ENCODE data around the gene NUMBL.
A peak's percentile ranks its signal among the peaks of the same experiment; 100 is the strongest.
"Not testable (repeated sequence)": the region's sequence is repeated elsewhere in the genome, so short reads cannot be mapped to it uniquely, and the experiment has no call there.

The NUMBL gene

DNA sequence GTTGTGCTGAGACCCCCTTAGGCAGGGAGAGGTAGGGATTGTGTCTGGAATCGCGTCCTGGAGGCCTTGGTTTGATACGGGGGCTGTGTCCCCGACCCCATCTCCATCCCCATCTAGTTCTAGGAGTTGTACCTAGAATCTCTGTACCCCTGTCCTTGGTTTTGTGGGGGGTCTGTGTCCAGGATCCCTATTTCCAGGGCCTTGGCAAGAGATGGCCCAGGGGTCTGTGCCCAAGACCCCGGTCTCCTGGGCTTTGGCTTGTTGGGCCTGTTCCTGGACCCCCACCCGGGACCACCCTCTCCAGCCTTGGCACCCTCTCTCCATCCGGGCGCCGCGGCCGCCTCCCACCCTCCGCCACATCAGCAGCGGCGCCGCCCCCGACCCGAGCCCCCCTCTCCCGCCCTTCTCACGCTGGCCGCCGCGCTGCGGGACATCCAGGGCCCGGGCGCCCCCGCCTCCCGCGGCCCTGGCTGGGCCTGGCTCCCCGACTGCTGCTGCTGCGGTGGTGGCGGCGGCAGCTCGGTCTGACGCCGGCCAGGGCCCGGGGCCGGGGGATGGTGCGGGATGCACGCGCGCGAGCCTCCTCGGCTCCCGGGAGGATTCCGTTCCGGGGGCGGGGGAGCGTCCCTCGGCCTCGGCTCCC, at the start of gene NUMBL:
NUMBL (minus strand) TSS at position 602 of the 643 bp plus-strand sequence; CDS start at position 434, 168 bp downstream.
- no peak for DNase-seq

DNA sequence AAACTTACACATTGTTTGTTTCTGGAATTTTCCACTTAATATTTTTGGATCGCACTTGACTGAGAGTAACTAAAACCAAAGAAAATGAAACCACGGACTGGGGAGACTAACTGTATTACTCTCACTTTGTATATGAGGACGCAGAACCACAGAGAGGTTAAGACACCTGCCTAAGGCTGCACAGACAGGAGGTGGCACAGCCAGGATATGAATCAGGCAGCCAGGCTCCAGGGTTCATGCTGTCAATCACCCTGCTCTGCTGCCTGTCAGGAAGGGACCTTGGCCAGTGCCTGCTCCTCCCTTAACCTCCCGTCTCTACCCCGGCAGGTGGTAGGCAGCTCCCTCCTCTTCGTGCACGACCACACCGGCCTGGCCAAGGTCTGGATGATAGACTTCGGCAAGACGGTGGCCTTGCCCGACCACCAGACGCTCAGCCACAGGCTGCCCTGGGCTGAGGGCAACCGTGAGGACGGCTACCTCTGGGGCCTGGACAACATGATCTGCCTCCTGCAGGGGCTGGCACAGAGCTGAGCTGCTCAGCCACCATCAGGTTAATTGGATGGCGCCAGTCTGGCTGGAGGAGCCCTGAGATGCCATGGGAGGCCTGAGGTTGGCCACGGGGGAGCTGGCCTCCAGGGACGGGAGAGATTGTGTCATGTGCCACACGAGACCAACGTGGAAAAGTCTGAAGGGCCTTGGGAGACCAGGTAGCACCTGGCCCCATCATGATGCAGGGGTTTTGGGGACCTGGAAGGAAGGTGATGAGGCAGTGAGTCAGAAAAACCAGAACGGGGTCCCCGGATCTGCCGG, 48.8 kb upstream of the NUMBL start:
- no peak for DNase-seq

- DNase-seq, result no peak
Observed at GRCh38 chr19:40737102-40737644, 46.7 kb upstream of the NUMBL start.

- no peak for DNase-seq
Observed at GRCh38 chr19:40736661-40737060, 46.2 kb upstream of the NUMBL start.

DNA sequence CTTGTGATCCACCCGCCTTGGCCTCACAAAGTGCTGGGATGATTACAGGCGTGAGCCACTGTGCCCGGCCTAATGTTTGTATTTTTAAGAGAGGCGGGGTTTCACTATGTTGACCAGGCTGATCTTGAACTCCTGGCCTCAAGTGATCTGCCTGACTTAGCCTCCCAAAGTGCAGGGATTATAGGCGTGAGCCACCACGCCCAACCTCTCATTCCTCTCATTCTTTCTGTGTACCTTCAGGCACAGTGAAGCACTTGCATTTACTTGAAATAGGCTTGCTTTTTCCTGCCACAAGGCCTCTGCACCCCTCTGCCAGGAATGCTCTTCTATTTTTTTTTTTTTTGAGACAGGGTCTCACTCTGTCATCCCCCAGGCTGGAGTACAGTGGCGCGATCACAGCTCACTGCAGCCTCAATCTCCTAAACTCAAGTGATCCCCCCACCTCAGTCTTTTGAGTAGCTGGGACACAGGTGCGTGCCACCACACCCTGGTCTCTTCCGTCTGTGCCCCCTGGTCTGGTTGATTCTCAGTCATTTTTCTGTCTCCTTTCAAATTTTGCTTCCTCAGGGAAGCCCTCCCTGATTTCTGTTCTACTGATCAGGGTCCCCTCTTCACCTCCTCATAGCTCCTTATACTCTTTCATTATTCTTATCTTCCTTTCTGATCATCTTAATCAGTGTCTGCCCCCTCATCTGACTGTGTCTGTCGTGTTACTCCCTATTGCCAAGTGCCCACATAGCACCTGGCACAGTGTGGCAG, 44.7 kb upstream of the NUMBL start:
- DNase-seq, result no peak

DNA sequence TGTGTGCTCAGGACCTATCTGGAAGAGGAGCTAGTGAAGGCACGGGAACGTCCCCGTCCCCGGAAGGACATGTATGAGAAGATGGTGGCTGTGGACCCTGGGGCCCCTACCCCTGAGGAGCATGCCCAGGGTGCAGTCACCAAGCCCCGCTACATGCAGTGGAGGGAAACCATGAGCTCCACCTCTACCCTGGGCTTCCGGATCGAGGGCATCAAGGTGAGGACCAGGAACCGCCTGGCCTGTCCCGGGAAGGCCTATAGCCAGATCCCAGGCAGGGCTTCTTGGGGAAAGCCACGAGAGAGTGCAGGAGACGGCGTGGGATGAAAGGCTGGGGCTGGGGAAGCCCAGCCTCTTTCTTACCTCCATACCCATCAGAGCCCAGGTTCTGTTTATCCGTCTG, 42.7 kb upstream of the NUMBL start:
- DNase-seq, result no peak

GRCh38 chr19:40732304-40732703, 41.9 kb upstream of the NUMBL start:
- DNase-seq, result not testable (repeated sequence)

- DNase-seq, result not testable (repeated sequence)
Observed at GRCh38 chr19:40730065-40730464, 39.6 kb upstream of the NUMBL start.

DNA sequence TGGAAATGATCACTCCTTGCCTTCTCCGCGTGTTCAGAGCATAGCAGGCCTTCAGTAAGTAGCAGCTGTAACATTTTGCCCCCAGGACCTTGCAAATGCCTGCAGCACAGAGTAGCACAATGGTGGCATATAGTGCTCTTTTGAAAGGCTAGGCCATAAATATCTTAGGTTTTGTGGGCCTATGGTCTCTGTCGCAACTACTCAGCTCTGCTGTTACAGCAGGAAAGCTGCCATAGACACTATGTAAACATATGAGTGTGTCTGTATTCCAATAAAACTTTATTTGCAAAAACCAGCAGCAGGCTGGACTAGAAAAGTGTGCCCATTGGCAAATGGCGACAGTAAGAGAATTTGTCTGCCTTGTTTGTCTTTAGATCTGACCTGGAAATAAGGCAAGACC, 35.8 kb upstream of the NUMBL start:
- DNase-seq, result no peak

- DNase-seq, result no peak
Observed at GRCh38 chr19:40724855-40725254, 34.4 kb upstream of the NUMBL start.

DNA sequence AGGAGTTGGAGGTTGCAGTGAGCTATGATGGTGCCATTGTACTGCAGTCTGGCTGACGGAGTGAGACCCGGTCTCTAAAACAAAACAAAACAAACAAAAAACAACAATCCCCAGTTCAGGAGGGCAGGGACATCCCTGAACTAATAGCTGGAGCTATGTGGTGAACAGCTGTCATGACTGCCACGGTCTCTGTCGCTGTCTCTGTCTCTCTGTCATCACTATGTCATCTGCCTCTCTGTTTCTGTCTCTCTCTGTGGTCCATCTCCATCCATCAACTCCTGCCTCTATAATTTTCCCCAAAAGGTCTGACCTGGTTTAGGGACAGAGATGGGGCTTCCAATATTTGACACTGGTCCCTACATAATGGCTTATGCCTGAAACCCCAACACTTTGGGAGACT, 33.9 kb upstream of the NUMBL start:
- DNase-seq, result no peak

DNA sequence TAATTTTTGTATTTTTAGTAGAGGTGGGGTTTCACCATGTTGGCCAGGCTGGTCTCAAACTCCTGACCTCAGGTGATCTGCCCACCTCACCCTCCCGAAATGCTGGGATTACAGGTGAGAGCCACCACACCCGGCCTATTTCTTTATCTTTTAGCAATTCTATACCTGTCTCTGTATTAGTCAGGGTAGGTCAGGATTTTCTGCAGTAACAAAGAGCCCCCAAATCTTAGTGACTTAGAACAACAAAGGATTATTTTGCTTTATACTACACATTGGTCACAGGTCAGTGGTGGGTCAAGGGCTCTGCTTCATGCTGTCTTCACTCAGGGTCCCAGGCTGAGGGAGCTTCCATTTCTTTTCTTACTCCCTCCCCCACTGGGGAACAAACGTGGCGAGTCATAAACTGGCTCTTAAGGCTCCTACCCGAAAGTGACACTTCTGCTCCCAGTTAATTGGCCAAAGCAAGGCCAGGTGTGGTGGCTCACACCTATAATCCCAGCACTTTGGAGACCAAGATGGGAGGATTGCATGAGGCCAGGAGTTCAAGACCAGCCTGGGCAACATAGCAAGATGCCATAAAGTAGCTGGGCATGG, 33.3 kb upstream of the NUMBL start:
- DNase-seq, result no peak

DNA sequence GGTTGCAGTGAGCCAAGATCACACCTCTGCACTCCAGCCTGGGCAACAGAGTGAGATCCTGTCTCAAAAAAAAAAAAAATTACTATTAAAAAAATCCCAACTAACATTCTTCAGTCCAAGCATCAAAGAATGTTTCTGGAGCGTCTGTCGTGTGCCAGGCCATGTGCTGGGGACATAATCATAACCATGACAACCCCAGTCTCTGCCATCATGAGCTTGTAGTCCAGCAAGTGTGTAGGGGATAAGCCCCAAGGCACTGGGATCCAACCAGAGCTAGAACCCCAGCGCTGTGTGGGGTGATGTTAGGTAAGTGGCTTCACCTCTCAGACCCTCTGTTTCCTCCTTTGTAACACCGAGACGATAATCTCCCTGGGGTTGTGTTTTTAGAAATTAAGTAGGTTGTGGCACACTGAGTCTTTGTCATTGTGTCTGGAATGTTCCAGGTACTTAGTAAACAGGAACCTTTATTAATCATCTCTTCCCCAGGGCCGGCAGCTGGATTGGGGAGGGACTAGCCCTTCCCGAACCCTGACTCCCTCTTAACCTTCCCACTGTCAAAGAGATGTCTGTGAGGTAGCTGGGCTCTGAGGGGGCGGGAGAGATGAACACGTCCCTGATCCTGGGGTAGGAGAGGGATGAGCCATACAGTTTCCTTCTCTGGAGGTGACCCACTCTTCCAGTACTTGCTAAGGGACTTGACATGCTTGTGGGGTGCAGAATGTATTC, 31.6 kb upstream of the NUMBL start:
- no peak for DNase-seq

DNA sequence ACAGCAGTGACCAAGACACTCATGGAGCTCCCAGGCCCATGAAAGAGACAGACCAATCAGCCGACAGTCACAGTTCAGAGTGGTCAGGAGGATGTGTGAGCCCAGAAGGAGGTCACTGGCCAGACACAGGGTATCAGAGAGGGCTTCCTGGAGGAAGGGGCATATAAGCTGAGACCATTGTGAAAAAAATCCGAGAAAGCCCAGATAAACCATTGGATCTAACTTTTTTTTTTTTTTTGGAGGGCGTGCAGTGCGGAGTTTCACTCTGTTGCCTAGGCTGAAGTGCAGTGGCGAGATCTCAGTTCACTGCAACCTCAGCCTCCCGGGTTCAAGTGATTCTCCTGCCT, 30.7 kb upstream of the NUMBL start:
- DNase-seq, result no peak

DNA sequence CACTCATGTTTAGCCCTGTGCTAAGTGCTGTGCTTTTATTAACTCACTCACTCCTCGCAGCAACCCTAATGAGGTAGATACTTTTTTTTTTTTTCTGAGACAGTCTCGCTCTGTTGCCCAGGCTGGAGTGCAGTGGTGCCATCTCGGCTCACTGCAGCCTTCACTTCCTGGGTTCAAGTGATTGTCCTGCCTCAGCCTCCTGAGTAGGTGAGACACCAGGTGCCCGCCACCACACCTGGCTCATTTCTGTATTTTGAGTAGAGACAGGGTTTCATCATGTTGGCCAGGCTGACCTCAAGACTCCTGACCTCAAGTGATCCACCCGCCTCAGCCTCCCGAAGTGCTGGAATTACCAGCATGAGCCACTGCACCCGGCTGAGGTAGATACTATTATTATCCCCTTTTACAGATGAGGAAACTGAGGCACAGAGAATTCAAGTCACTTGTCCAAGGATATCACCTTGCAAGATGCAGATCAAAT, 29.0 kb upstream of the NUMBL start:
- DNase-seq, result no peak

DNA sequence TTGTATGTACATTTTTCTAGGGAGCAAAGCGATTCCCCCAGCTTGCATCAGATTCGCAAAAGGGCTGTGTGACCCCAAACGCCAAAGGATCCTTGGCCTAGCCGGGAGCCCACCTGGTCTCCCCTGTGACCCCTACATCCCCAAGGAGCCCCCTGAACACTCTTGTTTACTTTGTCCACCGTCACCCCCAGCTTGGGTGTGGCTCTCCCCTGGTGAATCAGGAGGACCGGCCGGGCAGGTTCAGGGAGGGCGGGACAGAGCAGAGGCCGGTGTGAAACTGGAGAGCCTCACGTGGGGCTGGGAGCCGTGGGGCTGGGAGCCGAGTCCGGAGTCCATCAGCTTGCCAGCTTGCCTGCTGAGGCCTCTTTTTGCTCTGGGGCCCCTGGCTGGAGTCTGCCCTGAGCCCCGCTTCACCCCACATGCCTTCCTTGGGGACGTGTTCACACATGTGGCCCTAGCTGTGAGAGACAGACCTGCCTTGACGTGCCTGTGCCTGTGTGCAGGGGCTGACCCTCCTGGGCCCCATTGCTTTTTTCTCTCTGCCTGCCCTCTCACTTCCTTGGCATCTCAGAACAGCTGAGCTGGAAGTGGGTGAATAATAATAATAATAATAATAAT, 28.4 kb upstream of the NUMBL start:
- DNase-seq, result no peak

DNA sequence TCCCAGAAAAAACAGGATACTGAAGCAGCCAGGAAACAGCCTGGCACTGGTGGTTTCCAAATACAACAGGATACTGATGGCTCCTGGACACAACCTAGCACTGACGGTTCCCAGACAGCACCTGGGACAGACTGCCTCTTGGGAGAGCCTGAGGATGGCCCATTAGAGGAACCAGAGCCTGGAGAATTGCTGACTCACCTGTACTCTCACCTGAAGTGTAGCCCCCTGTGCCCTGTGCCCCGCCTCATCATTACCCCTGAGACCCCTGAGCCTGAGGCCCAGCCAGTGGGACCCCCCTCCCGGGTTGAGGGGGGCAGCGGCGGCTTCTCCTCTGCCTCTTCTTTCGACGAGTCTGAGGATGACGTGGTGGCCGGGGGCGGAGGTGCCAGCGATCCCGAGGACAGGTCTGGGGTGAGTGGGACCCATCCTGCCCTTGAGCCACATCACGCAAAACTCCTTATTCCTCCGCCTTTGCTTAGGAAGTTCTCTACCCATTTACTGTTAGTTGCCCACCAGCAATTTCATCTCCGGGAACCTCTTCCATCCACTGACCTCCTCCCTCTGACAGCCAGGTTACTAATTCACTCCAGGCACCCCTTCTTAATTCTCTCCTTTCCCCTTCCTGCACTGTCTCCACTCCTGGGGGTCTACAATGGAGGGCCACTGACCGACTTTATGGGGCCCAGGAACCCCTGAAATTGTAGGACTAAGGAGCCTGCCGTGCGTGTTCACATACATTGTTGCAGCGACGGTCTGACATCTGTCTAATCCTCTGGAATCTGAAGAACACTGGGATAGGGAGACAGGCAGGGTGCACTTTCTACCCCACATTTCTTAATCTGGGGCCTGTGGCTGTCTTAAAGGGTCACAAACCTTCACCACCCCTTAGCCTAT, 27.7 kb upstream of the NUMBL start:
- no peak for DNase-seq

GRCh38 chr19:40717325-40717879, 27.0 kb upstream of the NUMBL start:
- DNase-seq, result no peak

GRCh38 chr19:40716482-40717324, 26.3 kb upstream of the NUMBL start, which contains the start of the genes COQ8B and ITPKC:
TSS of gene COQ8B (minus strand) at chr19:40716886. CDS start at chr19:40714632, 2,254 bp downstream.
TSS of gene ITPKC (plus strand) at chr19:40717112. CDS start at chr19:40717136, 24 bp downstream.
- DNase-seq, result peak; percentile 100
